HepG2 (cell line): Measurements from ENCODE around the gene RSBN1L. TPM values are rescaled to one million over a fixed set of nuclear protein-coding genes. Genes with fewer than 3 reads are reported as not detected.

ENCODE experiments used
- FOXP4 ChIP-seq: sonication (generic); formaldehyde crosslinking; IDR thresholded peaks from 2 replicates; pipeline ENCODE4 v1.4.0; 2020; ENCODE audit warnings: missing genetic modification reagents
- KMT2A ChIP-seq: sonication (generic); formaldehyde crosslinking; IDR thresholded peaks from 2 replicates; pipeline ENCODE4 v1.4.0; 2020; ENCODE audit warnings: missing genetic modification reagents
- NCOA1 ChIP-seq: sonication (generic); formaldehyde crosslinking; IDR thresholded peaks from 2 replicates; pipeline ENCODE4 v1.9.0; 2021; ENCODE audit warnings: missing genetic modification reagents
- NR3C1 ChIP-seq: sonication (generic); formaldehyde crosslinking; IDR thresholded peaks from 2 replicates; pipeline ENCODE4 v1.4.0; 2020; ENCODE audit warnings: missing genetic modification reagents
- PAXIP1 ChIP-seq: sonication (generic); formaldehyde crosslinking; conservative IDR thresholded peaks from 2 replicates; pipeline ENCODE4 v1.4.0; 2020; ENCODE audit warnings: mild to moderate bottlenecking, missing genetic modification reagents, moderate library complexity
- STAT6 ChIP-seq: sonication (generic); formaldehyde crosslinking; IDR thresholded peaks from 2 replicates; pipeline ENCODE4 v1.4.0; 2020; ENCODE audit warnings: missing genetic modification reagents, mild to moderate bottlenecking, borderline replicate concordance
- ZNF124 ChIP-seq: sonication (generic); formaldehyde crosslinking; IDR thresholded peaks from 2 replicates; pipeline ENCODE4 v1.4.0; 2020; ENCODE audit warnings: missing genetic modification reagents
- ZNF205 ChIP-seq: IDR thresholded peaks from 2 replicates; pipeline ENCODE4 v1.6.1; 2018; ENCODE audit warnings: missing biosample characterization, missing genetic modification reagents
- ZNF557 ChIP-seq: sonication (generic); formaldehyde crosslinking; IDR thresholded peaks from 2 replicates; pipeline ENCODE4 v1.4.0; 2020; ENCODE audit warnings: missing genetic modification reagents
- ZNF710 ChIP-seq: sonication (generic); formaldehyde crosslinking; IDR thresholded peaks from 2 replicates; pipeline ENCODE4 v1.5.0; 2020; ENCODE audit warnings: mild to moderate bottlenecking, missing genetic modification reagents, borderline replicate concordance
- polyA plus RNA-seq, 8 experiments: library from polyadenylated mRNA; depleted of rRNA in 3 of 8; stranded (reverse) in 7 of 8; unstranded in 1 of 8; fragments of >200 nt; fragmentation: Illumina TruSeq in 4 of 8; extraction: Trizol in 4 of 8; gene quantifications; 2 replicates each; pipeline versions ENCODE4 v1.2.1 to v1.2.3, GENCODE V29; 2011 to 2016; ENCODE audit warnings: low read depth in 4 of 8, missing spikeins in 1 of 8, mixed read lengths in 1 of 8; ENCODE audit not compliant: insufficient read depth in 1 of 8
- total RNA-seq, 5 experiments: library from RNA; depleted of rRNA; stranded (reverse); fragments of >200 nt; fragmentation: Illumina TruSeq; extraction: Trizol; gene quantifications; 2 replicates each; pipeline ENCODE4 v1.2.3, GENCODE V29; 2016; ENCODE audit warnings: low read depth in 1 of 5
- TF ChIP-seq, protein P1 (sequence below): sonication (generic); formaldehyde crosslinking; IDR thresholded peaks from 2 replicates; pipeline ENCODE4 v1.4.0; 2020; ENCODE audit warnings: missing genetic modification reagents
- TF ChIP-seq, protein P2 (sequence below): sonication (generic); formaldehyde crosslinking; IDR thresholded peaks from 2 replicates; pipeline ENCODE4 v1.5.1; 2020; ENCODE audit warnings: missing genetic modification reagents, mild to moderate bottlenecking, borderline replicate concordance

The RSBN1L gene
- total and polyA plus RNA-seq, 2 of the 13 experiments (the other 11 are each of a cell fraction or from before 2014, with no cell fraction given), result 7.7 to 21.3 TPM

DNA sequence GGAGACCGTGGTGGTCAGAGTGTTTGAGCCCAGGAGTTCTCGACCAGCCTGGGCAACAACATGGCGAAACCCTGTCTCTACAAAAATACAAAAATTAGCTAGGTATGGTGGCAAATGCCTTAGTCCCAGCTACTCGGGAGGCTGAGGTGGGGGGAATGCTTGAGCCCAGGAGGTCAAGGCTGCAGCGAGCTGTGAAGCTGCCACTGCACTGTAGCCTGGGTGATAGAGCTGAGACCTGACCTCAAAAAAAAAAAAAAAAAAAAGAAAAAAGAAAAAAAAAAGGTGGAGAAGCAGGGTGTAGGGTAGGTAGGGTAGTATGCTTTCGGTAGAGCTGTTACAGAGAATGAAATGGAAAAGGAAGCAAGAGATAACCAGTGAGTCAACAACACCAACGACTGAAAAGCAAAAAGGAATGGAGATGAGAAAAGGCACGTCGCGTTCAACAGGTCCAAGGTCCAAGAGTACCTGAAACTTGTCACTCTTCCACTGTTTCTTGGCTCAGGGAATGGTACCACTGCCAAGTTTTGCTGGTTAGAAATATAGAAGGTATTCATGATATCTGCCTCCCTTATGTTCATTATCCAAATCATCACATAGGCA, 4.3 kb upstream of the RSBN1L start (continued):
- TF ChIP-seq ZNF124 (CRISPR knock-in tag) (0 out of 2 replicates have a peak, but pooled peaks have one; percentile 48), NCOA1 (CRISPR knock-in tag) (no peak), PAXIP1 (CRISPR knock-in tag) (peak; percentile 85), FOXP4 (peak; percentile 59; the same call in 1 of the 2 replicates), KMT2A (peak; percentile 47; the same call in 1 of the 2 replicates), ZNF557 (CRISPR knock-in tag) (peak; percentile 82; the same call in 1 of the 2 replicates), NR3C1 (CRISPR knock-in tag) (no peak), ZNF205 (CRISPR knock-in tag) (0 out of 2 replicates have a peak, but pooled peaks have one; percentile 33), ZNF710 (CRISPR knock-in tag) (peak; percentile 87), STAT6 (0 out of 2 replicates have a peak, but pooled peaks have one; percentile 70)
- TF ChIP-seq, protein P1, sequence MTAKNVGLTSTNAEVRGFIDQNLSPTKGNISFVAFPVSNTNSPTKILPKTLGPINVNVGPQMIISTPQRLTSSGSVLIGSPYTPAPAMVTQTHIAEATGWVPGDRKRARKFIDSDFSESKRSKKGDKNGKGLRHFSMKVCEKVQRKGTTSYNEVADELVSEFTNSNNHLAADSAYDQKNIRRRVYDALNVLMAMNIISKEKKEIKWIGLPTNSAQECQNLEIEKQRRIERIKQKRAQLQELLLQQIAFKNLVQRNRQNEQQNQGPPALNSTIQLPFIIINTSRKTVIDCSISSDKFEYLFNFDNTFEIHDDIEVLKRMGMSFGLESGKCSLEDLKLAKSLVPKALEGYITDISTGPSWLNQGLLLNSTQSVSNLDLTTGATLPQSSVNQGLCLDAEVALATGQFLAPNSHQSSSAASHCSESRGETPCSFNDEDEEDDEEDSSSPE, result no peak
- TF ChIP-seq, protein P2, sequence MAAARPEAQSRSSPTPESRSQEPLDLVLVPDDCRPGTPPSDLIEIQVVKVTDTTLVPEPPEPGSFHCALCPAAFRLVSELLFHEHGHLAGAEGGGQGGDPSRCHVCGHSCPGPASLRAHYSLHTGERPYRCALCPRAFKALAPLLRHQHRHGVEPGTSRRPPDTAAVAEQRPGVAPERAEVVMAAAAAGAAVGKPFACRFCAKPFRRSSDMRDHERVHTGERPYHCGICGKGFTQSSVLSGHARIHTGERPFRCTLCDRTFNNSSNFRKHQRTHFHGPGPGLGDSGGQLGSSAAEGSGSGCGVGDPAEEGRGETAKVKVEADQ (CRISPR knock-in tag), result no peak
